ENCODE measurements around the gene COMMD4. TPM values are rescaled to one million over a fixed set of nuclear protein-coding genes. Genes with fewer than 3 reads are reported as not detected.
A peak's percentile ranks its signal among the peaks of the same experiment; 100 is the strongest.

The COMMD4 gene
- total RNA-seq, 1 donor from 2014 or later: 70.5 TPM

- no peak for DNase-seq (ENCODE audit: low spot score in 2 of 2, unreplicated experiment in 2 of 2)
Observed at GRCh38 chr15:75366163-75366562, 30.3 kb downstream of the COMMD4 start.

GRCh38 chr15:75367006-75367405 lies 31.1 kb downstream of the COMMD4 start:
- peak overlapping the region; percentile 89 for H3K4me3 Mint-ChIP-seq
- no peak for TF ChIP-seq CTCF (IDR thresholded peaks at IDR 0.05; ENCODE audit: unreplicated experiment)
- H3K4me1 Mint-ChIP-seq: peaks cover 14% of the 10 kb centered on the region
- no peaks in the 10 kb centered on the region for H3K27me3 Mint-ChIP-seq (ENCODE audit: low read depth)
- H3K27ac Mint-ChIP-seq: no peak overlapping the region
- DNase-seq (ENCODE audit: low spot score in 2 of 2, unreplicated experiment in 2 of 2): no peak
- no peaks in the 10 kb centered on the region for H3K9me3 Mint-ChIP-seq
- H3K36me3 Mint-ChIP-seq: peaks cover 10% of the 10 kb centered on the region

More at GRCh38 chr15:75366163-75366562, 30.3 kb downstream of the COMMD4 start:
- no peak for TF ChIP-seq CTCF (IDR thresholded peaks at IDR 0.05; ENCODE audit: unreplicated experiment)
- Mint-ChIP-seq H3K4me3 (no peak overlapping the region), H3K27me3 (ENCODE audit: low read depth) (no peaks in the 10 kb centered on the region), H3K4me1 (peaks cover 14% of the 10 kb centered on the region), H3K27ac (no peak overlapping the region), H3K9me3 (no peaks in the 10 kb centered on the region), H3K36me3 (peaks cover 3% of the 10 kb centered on the region)

GRCh38 chr15:75367406-75367912 lies 31.6 kb downstream of the COMMD4 start:
- no peak for DNase-seq (ENCODE audit: low spot score in 2 of 2, unreplicated experiment in 2 of 2)
- H3K27ac Mint-ChIP-seq: peak overlapping the region; percentile 72
- H3K9me3 Mint-ChIP-seq: no peaks in the 10 kb centered on the region
- TF ChIP-seq CTCF (IDR thresholded peaks at IDR 0.05; ENCODE audit: unreplicated experiment): no peak
- peaks cover 14% of the 10 kb centered on the region for H3K4me1 Mint-ChIP-seq
- H3K36me3 Mint-ChIP-seq: peaks cover 10% of the 10 kb centered on the region
- no peaks in the 10 kb centered on the region for H3K27me3 Mint-ChIP-seq (ENCODE audit: low read depth)
- peak overlapping the region; percentile 89 for H3K4me3 Mint-ChIP-seq

GRCh38 chr15:75367913-75368688 lies 32.2 kb downstream of the COMMD4 start, which contains the start of gene MAN2C1:
Gene MAN2C1, minus strand, starts transcription at chr15:75368607. Its CDS starts 24 bp downstream, at chr15:75368583.
- Mint-ChIP-seq H3K36me3 (peaks cover 14% of the 10 kb centered on the region), H3K27ac (peak within 1 kb of the TSS; percentile 97), H3K27me3 (ENCODE audit: low read depth) (no peaks in the 10 kb centered on the region), H3K9me3 (no peaks in the 10 kb centered on the region), H3K4me3 (peak within 1 kb of the TSS; percentile 89), H3K4me1 (peaks cover 14% of the 10 kb centered on the region)
- TF ChIP-seq CTCF (IDR thresholded peaks at IDR 0.05; ENCODE audit: unreplicated experiment): no peak
- peak; percentile 90 to 93 for DNase-seq (ENCODE audit: low spot score in 2 of 2, unreplicated experiment in 2 of 2)

- peak overlapping the region; percentile 97 for H3K27ac Mint-ChIP-seq
- peaks cover 15% of the 10 kb centered on the region for H3K36me3 Mint-ChIP-seq
- H3K27me3 Mint-ChIP-seq (ENCODE audit: low read depth): no peaks in the 10 kb centered on the region
- no peak for TF ChIP-seq CTCF (IDR thresholded peaks at IDR 0.05; ENCODE audit: unreplicated experiment)
- H3K4me3 Mint-ChIP-seq: peak overlapping the region; percentile 89
- DNase-seq (ENCODE audit: low spot score in 2 of 2, unreplicated experiment in 2 of 2): no peak
- H3K9me3 Mint-ChIP-seq: no peaks in the 10 kb centered on the region
- H3K4me1 Mint-ChIP-seq: peaks cover 14% of the 10 kb centered on the region
Observed at GRCh38 chr15:75368689-75369239, 32.9 kb downstream of the COMMD4 start.

Data from mesothelial cell of epicardium (in vitro differentiated cells).